HG02884 (cell line): Measurements from ENCODE around the gene CAPN10.

Experiments used
- ATAC-seq: cut with Tn5 transposase; IDR thresholded peaks from one replicate; pipeline ENCODE4 v1.9.1; 2021; ENCODE audit warnings: mild to moderate bottlenecking, moderate library complexity; ENCODE audit not compliant: unreplicated experiment

The CAPN10 gene

DNA sequence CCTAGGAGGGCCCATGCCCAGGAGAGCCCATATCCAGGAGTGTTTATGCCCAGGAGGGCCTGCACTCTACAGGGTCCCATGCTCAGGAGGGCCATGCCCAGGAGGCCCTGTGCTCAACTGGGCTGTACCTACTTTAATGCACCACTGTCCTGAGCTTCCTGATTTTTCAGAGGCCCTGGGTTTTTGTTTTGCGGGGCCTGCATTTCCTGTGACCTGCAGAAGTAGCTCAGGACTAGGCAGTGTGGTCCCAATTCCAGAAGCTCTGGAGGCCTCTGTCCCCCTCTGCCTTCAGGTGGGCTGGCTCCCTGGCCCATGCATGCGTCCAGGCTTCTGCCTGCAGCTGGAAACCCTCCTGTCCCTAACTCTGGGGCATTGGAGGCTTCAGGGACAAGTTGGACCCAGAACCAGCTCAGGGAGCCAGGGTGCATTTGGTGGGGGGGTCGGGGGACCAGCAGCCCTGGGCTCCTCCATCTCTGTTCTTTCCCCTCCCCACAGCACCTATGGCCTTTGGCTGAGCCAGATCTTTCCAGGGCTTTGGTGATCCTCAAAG lies 49.5 kb downstream of the CAPN10 start:
- no peak for ATAC-seq

DNA sequence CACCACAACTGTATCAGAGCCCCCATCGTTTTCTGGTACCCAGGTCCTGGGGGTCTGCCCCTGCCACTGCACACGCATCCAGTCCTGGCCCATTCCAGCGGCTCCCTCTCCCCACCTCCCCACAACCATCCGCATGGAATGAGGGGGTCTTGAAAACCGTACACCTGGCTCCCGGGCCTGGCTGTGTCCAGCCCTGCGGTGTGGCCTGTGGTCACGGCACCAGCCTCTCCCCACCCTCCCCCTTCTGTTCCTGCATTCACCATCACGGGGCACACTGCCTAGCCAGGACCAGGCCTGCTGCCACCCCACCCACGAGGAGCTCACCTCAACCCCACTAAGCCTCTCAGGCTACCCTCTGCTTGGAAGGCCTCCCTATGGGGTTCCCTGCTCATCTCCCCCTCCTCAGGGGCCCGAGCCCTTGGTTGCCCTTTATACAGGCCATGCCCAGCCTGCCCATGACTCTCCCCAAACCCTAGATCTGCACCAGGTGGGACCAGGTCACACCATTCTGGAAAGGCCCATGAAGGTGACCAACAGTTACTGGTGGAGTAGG lies 50.1 kb downstream of the CAPN10 start:
- ATAC-seq, result no peak

DNA sequence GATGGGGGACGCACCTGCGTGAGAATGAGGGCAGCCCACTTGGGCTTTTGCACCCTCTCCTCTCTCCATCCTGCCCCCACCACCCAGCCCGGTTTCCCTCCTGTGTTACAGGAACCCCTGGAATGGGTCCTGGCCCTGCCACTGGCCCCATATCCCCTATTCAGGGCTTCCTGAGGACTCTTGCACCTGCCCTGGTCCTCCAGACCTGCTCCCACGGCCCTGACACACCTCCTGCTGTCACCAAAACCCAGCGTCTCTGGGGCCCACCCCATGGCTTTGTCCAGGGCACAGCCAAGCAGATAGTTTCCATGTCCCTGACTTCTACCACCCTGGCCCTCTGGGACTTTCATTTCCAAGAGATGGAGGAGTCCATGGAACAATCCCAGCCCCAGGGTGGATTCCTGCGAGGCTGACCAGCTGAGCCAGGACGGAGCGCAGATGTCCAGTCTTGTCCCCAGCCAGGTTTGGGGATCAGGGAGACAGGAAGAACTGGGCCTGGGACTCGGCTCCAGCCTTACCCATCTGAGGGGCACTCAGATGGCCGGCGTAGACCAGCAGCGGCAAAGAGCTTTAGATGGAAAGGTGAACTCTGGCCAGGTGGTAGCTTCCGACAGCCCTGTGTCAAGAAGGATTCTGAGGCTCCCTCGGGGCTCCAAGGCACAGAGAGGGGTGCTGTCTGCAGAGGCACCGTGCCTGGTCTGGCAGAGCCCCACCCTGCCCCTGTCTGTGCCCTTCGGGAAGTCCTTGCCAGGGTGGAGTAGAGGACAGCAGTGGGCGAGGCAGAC lies 50.8 kb downstream of the CAPN10 start:
- no peak for ATAC-seq

DNA sequence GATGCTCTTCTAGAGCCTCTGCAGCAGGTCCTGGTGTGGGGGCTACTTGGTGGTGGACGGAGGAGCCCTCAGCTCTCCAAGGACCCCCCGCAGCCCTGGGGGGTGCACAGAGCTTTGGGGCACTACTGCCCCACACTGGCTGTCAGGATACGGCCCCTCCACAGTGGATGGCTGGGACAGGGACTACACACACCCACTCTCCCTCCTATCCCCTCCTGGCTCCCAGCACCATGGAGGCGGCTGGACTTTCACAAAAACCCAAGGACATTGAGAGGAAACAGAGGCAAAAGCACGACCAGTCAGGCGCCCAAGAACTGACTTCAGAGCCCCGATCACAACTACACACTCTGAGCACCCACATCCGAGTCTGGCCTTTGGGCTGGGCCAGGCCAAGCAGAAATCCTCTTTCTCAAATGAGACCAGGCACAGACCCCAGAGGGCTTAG lies 51.4 kb downstream of the CAPN10 start:
- no peak for ATAC-seq

DNA sequence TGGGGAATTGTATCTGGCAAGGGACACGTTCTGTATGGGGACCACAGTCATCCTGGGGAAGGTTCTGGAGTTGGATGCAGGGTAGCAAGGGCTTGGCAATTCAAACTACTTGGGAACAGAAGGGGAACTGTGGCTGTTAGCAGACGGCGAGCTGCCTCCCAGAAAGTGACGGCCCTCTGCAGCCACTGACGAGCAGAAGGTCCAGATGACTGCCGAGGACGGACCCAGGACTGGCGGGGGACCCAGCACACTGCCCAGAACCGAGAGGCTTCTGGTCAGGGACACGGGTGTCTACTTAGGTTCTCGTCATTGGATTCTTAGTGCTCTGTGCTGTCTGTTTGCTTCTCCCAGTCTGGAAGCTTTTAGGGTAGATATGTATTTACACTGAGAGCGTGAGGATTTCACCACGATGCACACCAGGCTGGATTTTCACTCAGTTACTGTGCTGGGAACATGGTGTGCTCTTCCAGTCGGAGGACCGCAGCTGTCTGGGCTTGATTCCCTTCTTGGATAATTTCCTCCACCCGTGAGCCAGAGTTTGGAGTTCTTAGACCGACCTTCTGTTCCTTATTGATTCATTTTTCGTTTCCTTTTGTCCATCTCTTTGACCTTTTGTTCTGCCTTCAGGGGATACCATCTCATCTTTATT lies 52.1 kb downstream of the CAPN10 start:
- no peak for ATAC-seq

DNA sequence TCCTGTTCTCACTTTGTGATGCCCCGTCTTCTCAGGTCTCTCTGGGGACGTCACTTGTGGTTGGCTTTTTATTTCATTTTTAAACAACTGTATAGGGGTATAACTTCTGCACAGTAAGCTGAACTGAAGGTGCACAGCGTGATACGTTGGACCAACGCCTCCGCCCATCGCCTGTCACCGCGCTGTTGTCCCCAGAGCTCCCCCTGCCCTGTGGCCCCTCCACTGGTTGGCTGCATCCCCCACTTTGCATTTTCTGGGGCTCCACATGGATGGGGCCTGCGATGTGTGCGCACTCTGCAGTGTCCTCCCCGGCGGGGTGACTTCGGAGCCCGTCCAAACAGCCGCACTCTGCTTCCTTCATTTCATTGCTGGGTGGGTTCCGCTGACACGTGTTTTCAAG lies 53.0 kb downstream of the CAPN10 start:
- no peak for ATAC-seq

DNA sequence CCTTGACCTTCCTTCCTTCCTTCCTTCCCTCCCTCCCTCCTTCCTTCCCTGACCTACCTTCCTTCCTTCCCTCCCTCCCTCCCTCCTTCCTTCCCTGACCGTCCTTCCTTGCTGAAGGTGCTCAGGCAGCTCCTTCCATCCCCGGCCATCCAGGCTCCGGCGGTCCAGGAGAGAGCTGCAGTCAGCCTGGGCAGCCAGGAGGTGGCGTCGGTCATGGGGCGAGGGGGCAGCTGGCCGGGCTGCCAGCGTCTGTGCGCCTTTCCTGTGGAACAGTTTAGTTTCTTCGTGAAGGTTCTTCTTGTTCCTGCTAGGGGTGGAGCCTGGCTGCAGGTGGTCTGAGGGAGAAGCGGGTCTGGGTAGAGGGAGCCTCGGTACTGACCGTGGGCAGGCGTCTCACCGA lies 54.4 kb downstream of the CAPN10 start:
- no peak for ATAC-seq

DNA sequence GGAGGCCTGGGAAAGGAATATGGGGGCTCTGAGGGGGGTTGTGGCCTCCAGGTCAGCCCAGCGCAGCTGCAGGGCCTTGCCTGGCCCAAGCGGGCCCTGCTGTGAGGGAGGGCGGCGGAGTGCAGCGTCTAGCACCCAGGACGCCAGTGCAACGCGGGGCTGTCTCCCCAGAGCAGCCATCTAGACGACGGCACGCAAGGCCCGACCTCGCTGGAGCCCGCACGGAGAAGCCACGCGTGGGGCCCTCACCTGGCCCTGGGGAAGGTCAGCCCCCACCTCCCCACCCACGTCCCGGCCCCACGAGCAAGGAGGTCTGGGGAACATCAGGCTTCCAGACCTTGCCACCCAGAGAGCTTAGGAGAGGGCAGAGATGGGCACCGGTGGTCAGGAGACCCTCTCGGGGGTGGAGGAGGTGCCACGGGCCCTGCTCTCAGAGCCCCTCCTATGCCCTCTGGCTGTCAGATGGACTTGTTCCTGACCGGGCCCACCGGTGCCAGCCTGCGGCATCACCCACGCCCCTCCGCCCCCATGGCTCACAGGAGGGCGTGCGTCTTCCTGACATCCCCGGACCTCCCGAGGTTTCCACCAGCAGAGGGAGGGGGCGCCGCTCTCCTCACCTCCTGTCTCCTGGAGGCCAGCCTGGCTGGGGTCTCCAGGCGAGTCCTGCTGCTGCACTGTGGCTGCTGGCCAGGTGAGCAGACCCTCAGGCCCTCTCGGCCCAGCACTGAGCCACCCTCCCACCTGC lies 55.7 kb downstream of the CAPN10 start:
- no peak for ATAC-seq

DNA sequence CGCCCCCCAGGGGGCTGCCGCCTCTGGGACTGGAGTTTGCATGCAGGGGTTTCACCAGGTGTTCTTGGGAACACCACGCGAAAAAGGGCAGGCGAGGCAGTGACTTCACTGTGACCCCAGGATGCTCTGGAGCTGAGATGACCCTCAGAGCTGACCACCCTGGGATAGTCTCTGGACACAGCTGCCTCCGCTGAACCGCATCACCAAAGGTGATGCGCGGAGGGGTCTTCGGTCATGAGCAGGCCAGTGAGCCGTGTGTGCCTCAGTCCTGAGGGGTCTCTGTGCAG lies 56.2 kb downstream of the CAPN10 start:
- ATAC-seq, result no peak

GRCh38 chr2:240643093-240643810 lies 56.7 kb downstream of the CAPN10 start:
- ATAC-seq, result no peak

DNA sequence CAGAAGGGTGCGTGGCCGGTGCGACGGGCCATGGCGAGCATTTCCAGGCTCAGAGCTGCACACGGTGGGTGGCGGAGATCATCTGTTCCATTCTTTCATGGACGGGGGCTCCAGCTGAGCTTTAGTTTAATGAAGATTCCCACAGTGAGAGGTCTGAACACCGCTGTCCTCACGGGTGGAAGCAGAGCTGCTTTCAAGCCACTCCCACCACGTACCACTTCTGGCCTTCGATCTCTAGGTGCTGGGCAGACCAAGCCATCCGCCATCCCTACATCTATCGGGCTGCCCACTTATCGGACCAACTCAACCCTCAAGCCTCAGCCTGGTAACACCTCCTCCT lies 57.2 kb downstream of the CAPN10 start:
- ATAC-seq, result no peak

DNA sequence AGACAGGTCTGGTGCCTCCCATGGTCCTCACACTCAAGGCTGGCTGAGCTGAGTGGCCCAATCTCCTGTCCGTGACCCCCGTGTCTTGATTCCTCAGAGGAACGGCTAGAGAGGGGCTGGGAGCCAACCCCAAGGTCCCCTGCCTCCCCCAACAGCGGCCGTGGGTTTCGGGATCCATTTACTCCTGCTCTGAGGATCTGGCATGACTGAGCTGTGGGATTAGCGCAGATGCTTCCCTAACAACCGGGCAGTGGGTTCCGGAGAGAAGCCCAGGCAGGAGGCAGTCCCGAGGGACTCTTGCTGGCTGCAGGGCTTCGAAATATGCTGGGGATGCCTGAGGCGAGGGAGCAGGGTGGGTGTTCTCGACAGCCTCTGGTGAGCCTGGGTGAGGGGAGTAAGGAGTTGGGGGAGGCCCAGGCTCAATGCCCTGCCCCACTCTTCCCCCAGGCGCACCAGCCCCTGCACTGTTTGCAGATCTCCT lies 57.7 kb downstream of the CAPN10 start:
- ATAC-seq, result no peak

DNA sequence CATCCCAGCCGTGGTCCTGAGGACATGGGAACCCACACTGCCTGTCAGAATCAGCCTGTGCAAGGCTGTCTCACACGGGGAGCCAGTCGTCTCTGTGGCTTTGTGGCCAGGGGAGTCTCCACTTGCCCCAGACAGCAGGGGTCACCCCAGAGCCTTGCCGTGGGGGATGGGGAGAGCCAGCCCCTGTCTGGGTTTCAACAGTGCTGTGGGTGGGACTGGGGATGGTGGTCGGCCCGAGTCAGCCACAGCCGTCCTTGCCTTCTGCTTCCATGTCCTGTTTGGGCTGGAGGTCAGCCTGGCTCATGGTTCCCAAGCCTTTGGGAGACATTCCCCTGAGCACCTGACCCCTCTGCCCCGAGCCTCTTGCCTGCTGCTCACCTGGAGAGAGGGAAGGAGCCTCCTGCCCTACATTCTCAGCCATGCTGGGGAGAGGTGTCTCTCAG lies 58.3 kb downstream of the CAPN10 start:
- ATAC-seq, result no peak

GRCh38 chr2:240645346-240645745 lies 58.8 kb downstream of the CAPN10 start:
- ATAC-seq, result no peak

- ATAC-seq, result no peak
These were observed 59.3 kb downstream of the CAPN10 start for GRCh38 chr2:240645801-240646175.

DNA sequence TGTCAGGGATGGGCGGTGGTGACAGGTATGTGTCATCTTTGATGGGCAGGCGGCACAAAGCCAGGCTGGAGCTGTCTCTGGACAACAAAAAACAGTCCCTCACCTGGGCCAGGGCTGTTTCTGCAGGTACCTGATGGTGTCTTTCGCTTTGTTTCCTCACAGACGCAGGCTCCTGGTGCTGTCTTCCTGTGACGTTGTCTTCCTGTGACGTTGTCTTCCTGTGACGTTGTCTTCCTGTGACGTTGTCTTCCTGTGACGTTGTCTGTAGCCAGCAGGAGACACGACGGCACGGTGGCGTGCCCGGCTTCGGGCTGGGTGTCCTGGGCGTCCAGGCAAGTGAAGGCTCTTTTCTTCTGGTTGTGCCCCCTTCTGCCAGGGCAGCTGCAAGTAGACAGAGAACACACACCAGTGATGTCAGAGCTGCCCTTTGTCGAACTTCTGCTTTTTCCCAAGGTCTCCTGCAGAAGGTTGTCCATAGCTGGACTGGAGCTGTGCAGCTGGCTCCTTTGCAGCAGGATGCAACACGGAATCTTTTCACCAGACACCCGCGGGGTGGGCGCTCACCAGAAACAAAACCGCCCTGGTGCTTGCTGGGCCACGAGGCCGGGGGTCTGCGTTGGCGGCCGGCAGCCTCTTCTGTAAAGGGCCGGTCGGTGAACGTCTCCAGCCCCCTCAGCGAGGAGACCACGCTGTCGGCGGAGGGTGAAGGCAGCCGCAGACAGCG lies 59.8 kb downstream of the CAPN10 start:
- no peak for ATAC-seq

- ATAC-seq, result no peak
These were observed 60.5 kb downstream of the CAPN10 start for GRCh38 chr2:240646900-240647502.

DNA sequence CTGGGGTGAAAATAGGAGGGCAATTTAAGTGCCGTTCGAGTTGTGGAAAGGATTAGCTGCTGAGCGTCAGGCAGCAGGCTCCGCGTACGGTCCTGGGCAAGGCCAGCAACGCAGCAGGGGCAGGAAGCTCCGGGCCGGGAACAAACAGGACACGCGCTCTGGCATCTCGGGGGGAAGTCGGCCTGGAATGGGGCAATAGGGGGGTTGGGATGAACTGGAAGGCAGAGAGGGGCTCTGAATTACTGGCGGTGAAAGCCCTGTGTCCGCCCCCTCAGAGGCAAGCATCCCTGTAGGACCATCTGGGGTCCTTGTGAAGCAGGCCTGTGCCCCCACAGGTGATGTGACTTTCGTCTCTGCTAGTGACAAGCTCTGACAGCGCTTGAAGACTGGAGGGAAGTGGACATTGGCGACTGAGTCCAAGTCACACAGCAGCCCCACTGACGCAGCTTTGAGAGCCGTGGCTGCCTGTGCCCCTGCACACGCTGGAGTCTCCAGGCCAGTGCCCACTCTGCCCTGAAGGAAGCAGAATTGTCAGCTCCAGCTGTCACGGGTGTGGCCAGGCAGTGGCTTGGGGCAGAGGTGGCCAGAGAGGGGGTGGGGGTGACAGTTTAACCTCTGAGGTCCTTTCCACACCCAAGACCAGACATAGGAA lies 61.1 kb downstream of the CAPN10 start:
- ATAC-seq, result no peak

DNA sequence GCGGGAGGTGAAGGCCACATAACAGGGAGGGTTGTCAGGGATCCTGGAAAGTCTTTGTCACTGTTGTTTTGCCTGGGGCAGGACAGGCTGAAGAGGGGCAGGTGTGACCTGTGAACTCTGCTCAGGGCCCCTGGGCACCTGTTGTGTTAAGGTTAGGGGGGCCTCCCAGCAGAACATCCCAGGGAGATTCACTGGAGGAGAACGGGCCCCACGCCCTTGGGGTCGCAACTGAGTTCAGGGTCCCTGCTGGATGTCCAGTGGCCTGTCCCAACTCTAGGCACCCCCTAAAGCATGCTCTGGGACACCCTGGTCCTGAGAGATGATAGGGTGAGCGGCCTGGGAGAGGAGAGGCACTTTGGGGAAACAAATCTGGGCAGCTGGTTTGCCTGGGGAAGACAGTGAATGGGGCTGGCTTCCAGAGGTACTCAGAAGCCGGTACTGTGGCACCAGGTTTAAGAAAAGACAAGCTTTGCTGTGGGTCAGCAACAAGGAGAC lies 61.7 kb downstream of the CAPN10 start:
- no peak for ATAC-seq
